NCI-H1092 (cell line): ENCODE results near the gene STAT6.
A peak's percentile ranks its signal among the peaks of the same experiment; 100 is the strongest.

Source experiments
- DNase-seq: peaks from one replicate; lab custom pipeline; 2025; lab: John Stamatoyannopoulos, UW

Gene STAT6

DNA sequence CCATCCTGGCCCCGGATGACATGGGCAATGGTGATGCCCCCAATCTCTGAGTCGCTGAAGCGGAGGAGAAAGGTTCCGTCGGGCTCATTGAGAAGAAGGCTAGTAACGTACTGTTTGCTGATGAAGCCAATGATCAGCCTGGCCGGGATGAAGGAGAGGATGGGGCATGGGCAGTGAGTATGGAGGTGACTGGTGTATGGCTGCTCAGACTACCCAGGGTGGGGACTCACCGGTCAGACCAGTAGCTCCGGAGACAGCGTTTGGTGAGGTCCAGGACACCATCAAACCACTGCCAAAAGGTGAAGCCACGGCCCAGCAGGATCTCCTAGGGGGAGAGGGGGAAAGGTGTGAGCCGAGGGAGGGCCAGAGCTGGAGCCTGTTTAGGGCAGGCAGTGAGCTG, 11.4 kb downstream of the STAT6 start:
- no peak for DNase-seq

DNA sequence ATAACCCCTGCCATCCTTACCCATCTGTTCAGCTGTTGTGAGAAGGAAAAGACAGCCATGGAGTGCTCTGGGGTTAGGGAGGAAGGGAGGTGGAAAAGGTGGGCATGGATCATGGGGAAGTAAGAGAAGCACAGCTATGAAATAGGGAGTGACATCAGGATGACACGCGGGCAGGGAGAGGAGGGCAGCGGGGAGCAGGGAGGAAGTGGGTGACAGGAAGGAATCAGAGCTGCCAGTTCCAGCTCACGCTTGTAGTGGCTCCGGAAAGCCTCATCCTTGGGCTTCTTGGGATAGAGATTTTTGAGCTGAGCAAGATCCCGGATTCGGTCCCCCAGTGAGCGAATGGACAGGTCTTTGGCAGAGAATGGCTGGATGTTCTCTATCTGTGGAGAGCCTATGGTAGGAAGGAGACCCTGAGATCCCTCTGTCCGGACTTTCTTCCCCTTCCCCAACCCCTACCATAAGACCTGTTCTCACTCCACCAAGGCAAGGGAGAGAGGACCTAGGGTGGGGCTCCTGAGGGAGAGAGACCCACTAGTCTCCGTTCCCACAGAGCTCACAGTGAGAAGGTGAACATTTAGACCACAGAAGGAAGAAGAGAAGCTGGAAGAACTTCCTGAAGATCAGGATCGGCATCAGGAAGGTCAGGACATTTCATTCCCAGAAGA, 12.0 kb downstream of the STAT6 start:
- DNase-seq, result no peak

DNA sequence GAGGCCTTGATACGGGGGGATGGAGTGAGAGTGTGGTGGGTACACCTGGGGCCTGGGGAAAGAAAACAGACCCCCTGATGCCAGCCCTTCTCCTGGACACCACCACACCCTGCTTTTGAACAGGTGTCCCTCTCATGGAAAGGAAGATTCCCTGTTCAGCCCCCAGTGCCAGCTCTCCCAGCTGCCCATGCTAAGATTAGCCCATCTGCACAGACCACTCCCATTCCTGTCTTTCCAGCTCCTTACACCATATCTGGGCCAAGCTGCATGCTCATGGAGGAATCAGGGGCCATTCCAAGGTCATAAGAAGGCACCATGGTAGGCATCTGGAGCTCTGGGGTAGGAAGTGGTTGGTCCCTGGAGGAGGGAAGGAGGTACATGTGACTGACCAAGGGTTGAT, 12.6 kb downstream of the STAT6 start:
- no peak for DNase-seq

DNA sequence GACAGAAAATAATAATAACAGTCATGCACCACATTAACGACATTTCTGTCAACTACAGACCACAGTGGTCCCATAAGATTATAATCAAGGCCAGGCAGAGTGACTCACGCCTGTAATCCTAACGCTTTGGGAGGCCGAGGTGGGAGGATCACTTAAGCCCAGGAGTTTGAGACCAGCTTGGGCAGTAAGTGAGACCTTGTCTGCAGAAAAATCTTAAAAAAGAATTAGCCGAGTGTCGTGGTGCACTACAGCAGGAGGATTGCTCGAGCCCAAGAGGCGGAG, 13.7 kb downstream of the STAT6 start:
- DNase-seq, result no peak

DNA sequence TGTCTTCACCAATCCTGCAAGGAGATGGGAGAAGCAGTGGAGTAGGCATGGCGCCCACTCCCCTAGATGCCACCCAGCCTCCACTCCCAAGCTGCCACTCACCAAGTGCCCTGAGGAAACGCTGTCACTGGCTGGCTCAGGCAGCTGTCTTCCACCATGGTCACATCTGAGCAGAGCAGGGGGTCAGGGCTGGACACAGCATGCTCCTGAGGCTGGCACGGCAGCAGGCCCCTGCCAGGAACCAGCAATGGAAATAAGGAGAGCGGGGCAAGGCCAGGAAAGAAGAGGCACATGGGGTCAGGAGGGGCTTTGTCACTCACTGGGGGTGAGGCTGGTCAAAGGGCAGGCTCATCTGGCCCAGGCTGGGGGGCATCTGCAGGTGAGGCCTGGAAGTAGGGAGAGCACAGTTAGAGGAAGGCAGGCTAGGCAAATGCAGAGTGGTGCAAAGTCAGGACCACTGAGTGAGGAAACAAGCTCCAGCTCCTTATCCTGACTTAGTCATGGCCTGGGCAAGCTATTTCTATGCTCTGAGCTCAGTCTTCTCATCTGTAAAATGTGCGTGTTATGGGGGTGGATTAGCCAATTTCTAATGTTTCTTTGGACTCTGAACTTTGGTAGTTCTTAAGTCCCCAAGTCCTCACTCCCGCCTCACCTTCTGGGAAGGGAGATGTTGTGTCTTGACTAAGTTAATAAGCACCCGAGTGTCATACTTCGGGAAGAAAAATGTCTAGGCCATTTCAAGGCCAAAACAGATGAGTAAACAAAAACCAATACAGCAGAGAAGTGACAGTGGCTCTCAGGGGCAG, 14.2 kb downstream of the STAT6 start:
- no peak for DNase-seq

DNA sequence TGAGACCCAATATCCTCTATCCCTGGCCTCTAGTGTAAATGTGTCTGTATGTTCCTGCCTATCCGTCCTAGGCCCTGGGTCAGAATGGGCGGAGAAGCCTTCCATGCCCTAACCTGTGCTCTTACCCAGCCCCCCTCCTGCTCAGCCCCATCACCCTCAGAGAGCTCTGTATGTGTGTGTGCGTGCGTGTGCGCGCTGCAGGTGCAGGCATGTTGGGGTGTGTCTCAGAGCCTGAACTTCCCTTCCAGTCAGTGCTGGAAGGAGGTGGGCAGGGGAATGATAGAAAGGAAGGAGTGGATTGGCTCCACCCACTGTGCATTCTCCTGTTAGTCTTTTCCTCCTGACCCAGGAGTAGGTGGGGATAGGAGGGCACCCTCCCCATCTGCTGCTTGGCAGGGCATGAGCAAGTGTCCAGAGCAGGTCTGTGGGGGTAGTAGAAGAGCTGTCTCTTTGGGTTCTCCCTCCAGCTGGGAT, 15.0 kb downstream of the STAT6 start:
- DNase-seq, result no peak

DNA sequence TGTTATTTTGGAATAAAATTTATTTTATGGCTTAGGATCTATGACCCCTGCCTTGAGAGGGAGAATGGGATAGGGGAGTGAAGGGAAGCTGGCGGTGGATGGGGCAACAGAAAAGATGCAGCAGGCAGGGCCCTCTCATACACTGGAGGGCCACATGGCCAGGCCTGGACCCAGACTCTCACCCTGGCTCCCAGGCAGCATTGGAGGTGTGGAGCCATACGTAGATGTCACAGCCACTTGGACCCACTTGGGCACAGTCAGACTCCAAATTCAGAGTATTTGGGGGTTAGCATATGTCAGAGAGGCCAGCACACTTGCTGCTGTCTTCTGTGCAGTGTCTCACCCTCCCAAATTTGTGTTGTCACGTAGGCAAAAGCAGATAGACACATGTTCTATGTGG, 15.7 kb downstream of the STAT6 start:
- DNase-seq, result no peak

DNA sequence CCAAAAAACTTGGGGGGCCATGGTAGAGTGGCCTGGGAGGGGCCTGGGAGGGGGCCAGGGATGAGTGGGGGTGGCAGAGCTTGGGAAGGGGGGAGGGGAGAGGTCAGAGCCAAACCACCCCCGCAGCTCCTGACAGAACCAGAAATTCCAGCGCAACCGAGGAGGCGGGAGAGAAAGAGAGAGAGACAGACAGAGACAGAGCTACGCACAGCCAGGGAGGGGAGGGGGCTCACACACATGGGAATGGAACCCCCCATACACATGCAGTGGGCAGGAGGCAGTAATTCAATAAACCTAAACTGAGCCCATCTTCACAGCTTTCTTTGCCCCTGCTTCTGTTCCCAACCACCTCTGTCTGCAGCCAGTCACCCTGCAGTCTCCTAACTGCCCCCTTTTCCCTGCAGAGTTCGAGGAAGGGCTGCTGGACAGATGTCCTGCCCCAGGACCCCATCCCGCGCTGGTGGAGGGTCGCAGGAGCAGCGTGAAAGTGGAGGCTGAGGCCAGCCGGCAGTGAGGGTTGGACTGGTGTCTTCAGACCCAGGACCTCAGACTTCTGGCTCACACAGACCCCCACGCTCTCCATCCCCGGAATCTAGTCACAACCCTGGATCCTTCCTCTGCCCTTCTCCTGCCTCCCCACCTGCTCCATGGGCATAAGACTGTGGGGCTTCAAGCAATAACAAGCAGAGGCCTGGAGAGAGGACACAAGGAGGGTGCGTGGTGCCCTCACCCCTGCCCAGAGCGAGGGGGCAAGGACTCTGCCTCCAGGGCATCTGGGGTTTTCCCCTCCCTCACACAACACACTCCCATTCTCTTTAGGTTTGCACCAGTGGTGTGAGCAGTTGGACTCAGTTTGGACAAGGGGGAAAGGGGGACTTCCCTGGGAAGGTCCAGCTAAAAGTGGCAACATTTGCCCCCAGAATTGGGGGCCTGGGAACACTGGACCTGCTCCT, 16.7 kb downstream of the STAT6 start:
- DNase-seq, result no peak

DNA sequence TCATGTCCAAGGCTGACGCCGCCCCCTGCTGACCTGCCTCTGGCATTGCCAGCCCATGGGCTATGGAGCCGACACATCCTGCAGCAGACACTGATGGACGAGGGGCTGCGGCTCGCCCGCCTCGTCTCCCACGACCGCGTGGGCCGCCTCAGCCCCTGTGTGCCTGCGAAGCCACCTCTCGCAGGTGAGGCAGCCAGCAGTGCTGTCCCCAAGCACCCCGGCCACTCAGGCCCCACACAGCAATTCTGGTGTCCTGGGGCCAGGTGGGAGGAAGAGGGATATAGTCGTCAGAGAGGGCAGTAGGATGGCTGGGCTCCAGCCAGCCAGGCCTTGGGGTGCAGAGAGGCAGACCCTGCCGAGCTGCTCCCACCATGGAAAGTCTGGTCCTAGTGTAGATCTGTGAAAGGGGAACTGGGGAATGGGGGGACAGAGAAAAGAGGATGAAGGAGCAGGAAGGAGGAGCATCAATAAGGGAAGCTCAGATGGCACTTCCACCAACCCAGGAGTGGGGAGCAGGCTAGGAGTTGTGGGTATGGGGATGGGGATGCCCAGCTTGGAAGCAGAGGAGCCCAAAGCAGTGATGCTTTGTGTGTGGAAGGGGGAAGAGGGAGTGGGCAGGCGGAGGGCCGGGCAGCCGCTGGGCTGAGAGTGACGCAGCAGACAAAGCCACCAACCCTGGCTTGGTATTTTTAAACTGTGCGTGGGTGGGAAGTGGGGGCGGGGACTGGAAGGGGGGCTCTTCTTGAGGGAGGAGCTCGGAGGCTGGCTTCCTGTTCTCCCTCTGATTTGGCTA, 17.6 kb downstream of the STAT6 start:
- DNase-seq, result no peak

DNA sequence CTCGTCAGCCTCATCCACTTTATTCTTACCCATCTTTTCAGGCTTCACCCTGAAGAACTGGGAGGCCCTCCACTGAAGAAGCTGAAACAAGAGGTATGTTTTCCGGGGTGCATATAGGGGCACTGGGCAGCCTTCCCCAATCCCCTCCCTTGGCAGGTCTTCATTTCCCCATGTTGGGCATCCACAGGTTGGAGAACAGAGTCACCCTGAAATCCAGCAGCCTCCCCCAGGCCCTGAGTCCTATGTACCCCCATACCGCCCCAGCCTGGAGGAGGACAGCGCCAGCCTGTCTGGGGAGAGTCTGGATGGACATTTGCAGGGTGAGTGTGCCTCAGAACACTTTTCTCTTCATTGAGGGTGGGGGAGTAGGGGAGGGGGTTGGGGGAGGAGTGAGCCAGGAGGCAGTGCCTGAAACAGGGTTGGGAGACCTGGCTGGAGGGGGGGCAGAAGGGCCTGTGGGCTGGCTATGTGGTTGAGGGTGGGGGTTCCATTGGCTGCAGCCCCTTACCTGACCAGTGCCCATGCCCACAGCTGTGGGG, 18.2 kb downstream of the STAT6 start:
- no peak for DNase-seq

DNA sequence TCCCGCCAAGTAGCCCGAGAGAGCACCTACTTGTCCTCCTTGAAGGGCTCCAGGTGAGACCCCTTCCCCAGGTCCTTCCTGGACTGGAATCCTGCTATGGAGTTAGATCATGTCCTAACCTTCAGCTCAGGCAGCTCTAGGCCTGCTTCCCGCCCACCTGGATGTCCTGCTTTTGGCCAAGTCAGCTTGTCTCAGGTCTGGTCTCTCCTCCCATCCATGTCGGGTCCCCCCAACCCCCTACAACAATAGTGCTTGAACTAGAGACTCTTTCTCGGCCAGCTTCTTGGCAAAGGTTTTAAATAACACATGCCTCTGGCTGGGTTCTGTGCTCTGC, 18.7 kb downstream of the STAT6 start:
- DNase-seq, result no peak

DNA sequence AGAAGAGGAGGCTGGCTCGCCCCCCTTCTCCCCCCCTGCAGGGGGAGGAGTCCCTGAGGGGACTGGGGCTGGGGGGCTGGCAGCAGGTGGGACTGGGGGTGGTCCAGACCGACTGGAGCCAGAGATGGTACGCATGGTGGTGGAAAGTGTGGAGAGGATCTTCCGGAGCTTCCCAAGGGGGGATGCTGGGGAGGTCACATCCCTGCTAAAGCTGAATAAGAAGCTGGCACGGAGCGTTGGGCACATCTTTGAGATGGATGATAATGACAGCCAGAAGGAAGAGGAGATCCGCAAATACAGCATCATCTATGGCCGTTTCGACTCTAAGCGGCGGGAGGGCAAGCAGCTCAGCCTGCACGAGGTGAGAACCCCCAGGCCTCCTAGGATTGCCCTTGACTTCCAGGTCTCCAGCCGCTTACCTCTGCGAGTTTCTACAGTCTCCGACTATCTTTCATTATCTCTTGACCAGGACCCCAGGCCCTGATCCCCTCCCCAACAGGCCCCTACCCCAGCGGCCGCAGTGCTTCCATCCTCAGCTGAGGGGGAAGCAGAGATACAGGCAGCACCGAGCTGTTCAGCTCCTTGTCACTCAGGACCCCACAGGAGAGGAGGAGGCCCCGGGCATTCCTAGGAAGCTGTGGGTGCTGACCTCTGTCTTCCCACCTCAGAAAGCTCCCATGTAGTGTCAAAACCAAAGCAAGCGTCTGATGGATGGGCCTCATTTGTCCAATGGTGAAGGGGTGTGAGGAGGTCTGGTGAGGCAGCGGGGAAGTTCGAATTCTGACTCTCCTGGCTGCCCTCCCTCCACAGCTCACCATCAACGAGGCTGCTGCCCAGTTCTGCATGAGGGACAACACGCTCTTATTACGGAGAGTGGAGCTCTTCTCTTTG, 19.3 kb downstream of the STAT6 start:
- no peak for DNase-seq

DNA sequence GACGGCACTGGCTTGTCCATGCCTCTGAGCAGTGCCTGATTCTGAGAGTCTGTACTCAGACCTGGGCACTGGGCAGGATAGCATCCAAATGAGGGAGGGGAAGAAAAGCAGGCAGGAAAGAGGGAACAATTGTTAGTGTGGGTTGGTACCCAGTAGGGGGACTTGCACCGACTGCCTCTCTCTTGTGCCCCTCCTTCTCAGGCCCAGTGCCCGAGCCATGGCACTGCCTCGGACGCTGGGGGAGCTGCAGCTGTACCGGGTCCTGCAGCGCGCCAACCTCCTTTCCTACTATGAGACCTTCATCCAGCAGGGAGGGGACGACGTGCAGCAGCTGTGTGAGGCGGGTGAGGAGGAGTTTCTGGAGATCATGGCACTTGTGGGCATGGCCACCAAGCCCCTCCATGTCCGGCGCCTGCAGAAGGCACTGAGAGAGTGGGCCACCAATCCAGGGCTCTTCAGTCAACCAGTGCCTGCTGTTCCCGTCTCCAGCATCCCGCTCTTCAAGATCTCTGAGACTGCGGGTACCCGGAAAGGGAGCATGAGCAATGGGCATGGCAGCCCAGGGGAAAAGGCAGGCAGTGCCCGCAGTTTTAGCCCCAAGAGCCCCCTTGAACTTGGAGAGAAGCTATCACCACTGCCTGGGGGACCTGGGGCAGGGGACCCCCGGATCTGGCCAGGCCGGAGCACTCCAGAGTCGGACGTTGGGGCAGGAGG, 20.1 kb downstream of the STAT6 start:
- no peak for DNase-seq

DNA sequence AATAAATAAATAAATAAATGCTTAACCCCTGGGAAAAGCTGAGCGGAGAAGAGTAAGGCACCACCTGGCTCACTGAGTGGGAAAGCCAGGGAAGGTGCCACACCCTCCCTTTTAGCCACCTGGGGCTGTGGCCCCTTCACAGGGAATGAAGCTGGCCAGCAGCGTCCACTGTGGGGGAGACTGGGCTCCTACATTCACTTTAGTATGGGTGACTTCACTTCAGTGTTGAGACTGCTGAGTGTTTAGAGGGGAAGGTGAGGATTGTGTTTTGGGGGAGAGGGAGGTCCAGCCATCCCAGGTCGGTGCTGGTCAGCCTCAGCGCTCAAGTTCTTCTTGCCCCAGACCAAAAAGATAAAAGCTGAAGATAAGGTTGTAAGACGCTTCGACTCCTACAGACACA, 20.7 kb downstream of the STAT6 start:
- DNase-seq, result no peak

DNA sequence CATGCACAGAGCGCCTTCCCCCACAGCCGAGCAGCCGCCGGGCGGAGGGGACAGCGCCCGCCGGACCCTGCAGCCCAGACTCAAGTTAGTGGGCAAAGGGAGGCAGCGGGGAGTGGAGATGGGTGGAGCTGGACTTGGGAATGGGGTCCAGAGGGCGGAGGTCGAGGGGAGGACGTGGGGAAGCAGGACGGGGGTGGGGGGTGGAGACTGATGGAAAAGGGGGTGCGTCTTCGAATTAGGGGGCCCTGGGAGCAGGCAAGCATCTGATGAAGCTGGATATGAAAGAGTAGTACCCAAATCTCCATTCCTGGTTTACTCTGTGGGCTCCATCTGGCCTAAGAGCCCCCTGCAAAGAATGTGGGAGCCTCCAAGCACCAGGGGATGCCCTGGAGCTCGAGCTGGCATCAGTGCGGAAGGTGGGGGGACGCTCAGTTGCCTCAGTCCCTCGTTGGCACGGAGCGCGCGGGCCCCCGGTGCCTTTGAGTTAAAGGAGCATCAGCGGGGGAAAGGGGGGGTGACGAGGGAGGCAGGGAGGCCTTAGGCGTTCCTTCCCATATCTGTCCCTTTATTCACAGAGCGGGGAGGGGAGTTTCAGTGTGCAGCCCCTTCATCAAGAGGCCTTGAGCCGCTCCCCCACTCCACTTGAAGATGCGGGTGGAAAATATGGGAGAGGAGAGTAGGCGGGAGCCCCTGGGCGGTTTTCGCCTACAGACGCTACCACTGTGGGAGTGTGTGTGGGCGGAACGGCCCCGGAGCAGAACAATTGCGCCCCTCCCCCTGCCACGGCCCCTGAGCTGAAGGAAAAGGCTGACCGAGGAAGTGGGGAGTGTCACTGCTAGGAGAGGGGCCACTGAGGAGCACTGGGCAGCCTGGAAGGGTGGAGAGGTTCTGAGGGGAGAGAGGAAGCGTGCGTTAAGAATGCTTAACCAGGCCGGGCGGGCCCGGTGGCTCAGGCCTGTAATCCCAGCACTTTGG, 21.6 kb downstream of the STAT6 start:
- no peak for DNase-seq

DNA sequence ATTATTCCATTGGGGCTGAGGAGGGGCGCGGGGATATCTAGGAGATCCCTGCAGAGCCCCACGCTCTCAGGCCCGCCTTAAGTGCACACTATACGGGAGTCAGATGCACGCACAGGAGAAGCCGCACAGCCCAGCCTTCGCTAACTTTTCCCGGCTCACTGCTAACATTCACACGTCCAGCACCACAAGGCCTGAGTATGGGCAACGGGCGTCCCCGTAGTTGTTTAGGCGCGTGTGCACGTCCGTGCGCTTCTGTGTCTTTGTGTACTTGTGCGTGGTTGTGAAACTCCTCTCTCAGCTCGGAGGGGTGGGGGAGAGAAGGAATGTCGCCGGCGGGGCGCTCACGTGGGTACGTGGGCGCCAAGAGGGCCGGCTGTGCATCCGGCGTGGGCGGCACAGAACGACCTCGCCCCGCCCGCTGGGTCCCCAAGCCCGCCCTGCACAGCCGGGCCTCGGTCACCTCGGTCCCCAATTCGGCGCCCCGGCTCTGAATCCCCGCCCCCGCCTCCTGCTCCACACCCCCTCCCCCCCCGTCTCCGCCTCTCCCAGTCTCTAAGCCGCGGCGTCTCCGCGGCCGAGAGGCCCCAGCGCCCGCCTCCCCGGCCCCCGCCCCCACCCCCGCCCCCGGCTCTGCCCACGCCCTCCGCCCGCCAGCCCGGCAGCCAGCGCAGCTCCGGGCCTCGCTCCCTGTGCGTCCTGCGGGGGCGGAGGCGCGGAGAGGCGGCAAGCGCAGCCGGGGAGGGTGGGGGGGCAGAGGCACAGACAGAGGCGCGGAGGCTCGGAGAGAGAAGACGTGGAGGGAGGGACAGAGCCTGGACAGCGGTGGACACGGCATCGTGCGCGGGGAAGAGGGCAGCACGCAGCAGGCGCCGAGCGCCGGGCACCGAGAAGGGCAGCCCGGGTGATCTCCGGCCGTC, 22.6 kb downstream of the STAT6 start, which contains the start of gene NAB2:
TSS of gene NAB2 (plus strand) at position 761 of the 917 bp plus-strand sequence. CDS start 158 bp downstream, outside the sequence.
- peak; percentile 9 for DNase-seq

DNA sequence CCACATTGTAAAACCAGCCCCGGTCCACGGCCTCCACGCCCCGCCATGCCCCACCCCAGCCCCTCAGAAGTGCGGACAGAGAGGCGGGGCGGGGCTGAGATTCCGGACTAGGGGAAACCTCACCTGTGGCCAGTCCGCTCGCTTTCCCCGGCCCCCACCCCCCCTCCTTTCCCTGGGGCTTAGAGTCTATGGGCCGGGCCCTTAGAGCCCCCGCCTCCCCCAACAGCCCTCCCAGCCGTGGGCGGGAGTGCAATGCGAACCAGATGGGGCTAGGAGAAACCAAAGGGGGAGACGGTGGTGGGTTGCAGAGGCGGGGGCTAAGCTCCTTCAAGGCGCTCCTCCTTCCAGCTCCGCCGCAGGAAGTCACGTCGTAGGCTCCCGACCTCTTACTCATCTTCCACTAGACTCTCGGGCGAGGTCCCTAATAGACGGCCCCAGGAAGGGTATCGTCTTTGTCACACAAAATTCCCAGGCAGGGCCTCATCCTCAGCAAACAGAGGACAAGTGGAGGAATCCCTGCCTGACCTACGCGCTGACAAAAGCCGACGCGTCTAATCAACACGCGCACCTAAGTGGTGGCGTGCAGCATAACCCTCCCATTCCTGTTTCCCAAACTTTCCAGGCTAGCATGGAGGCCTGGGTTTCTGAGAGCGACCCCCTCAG, 23.3 kb downstream of the STAT6 start:
- DNase-seq, result no peak
